IPS DF 4.7 (cell line): Measurements from ENCODE around the gene ZNF302.
A peak's percentile ranks its signal among the peaks of the same experiment; 100 is the strongest.
"Not testable (repeated sequence)": the region's sequence is repeated elsewhere in the genome, so short reads cannot be mapped to it uniquely, and the experiment has no call there.

Experiments used
- DNase-seq: peaks from one replicate; pipeline ENCODE4 v3.0.0-alpha.2; 2013; ENCODE audit warnings: low spot score; ENCODE audit errors: extremely low read depth

The ZNF302 gene

GRCh38 chr19:34677386-34678084 is at the start of gene ZNF302:
TSS of gene ZNF302 (plus strand) at chr19:34677678. CDS start at chr19:34678805, 1,127 bp downstream.
- peak; percentile 94 for DNase-seq

- no peak for DNase-seq
Observed at GRCh38 chr19:34633802-34634201, 43.7 kb upstream of the ZNF302 start.

GRCh38 chr19:34639491-34640085 is 37.9 kb upstream of the ZNF302 start:
- peak; percentile 51 for DNase-seq

- DNase-seq = no peak
Observed at GRCh38 chr19:34642241-34642640, 35.2 kb upstream of the ZNF302 start.

GRCh38 chr19:34644991-34645461 is 32.5 kb upstream of the ZNF302 start:
- DNase-seq = no peak

GRCh38 chr19:34645551-34645950 is 31.9 kb upstream of the ZNF302 start:
- no peak for DNase-seq

GRCh38 chr19:34649886-34650543 is 27.5 kb upstream of the ZNF302 start:
- no peak for DNase-seq

GRCh38 chr19:34651747-34652146 is 25.7 kb upstream of the ZNF302 start:
- DNase-seq = no peak

GRCh38 chr19:34654796-34655195 is 22.7 kb upstream of the ZNF302 start:
- DNase-seq = no peak

GRCh38 chr19:34655651-34656050 is 21.8 kb upstream of the ZNF302 start:
- DNase-seq = no peak

GRCh38 chr19:34661357-34661756 is 16.1 kb upstream of the ZNF302 start:
- no peak for DNase-seq

GRCh38 chr19:34662919-34663318 is 14.6 kb upstream of the ZNF302 start:
- DNase-seq = peak; percentile 33

- no peak for DNase-seq
Observed at GRCh38 chr19:34664168-34664567, 13.3 kb upstream of the ZNF302 start.

GRCh38 chr19:34664870-34665269 is 12.6 kb upstream of the ZNF302 start:
- no peak for DNase-seq

GRCh38 chr19:34665275-34665674 is 12.2 kb upstream of the ZNF302 start:
- DNase-seq = not testable (repeated sequence)

GRCh38 chr19:34666200-34666957 is 11.1 kb upstream of the ZNF302 start:
- no peak for DNase-seq

- no peak for DNase-seq
Observed at GRCh38 chr19:34666958-34667265, 10.6 kb upstream of the ZNF302 start.

- DNase-seq = no peak
Observed at GRCh38 chr19:34667349-34668076, 10.0 kb upstream of the ZNF302 start.

- not testable (repeated sequence) for DNase-seq
Observed at GRCh38 chr19:34668077-34668689, 9.3 kb upstream of the ZNF302 start.

- DNase-seq = not testable (repeated sequence)
Observed at GRCh38 chr19:34668690-34669089, 8.8 kb upstream of the ZNF302 start.

GRCh38 chr19:34669305-34669704 is 8.2 kb upstream of the ZNF302 start:
- no peak for DNase-seq
